NCI-H1694 treated with DMSO at 0.1 percent for 48 hours (cell line): Measurements from ENCODE around the gene IGFLR1.

Source experiments
- DNase-seq: peaks from one replicate; lab custom pipeline; 2025; lab: John Stamatoyannopoulos, UW

Gene IGFLR1

DNA sequence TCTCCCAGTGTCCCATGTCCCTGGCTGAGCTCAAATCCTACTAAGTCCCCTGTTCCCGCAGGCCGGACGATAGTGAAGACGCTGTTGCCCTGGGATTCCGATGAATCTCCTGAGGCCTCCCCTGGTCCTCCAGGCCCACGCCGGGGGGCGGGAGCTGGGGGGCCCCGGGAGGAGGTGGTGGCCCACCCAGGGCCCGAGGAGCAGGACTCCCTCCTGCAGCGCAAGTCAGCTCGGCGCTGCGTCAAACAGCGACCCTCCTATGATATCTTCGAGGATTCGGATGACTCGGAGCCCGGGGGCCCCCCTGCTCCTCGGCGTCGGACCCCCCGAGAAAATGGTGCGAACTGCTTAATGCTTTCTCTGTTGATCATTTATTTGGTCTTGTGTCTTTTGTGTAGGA is 18.6 kb downstream of the IGFLR1 start:
- no peak for DNase-seq

DNA sequence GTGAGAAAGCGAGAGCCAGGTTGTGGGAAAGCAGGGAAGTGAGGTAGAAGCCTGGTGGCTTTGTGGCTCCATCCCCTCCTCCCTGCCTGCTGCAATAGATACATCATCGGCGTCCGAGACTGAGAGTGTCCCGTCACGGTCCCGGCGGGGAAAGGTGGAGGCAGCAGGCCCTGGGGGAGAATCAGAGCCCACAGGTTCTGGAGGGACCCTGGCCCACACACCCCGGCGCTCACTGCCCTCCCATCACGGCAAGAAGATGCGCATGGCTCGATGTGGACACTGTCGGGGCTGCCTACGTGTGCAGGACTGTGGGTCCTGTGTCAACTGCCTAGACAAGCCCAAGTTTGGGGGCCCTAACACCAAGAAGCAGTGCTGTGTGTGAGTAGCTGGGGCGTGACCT is 19.4 kb downstream of the IGFLR1 start:
- no peak for DNase-seq

DNA sequence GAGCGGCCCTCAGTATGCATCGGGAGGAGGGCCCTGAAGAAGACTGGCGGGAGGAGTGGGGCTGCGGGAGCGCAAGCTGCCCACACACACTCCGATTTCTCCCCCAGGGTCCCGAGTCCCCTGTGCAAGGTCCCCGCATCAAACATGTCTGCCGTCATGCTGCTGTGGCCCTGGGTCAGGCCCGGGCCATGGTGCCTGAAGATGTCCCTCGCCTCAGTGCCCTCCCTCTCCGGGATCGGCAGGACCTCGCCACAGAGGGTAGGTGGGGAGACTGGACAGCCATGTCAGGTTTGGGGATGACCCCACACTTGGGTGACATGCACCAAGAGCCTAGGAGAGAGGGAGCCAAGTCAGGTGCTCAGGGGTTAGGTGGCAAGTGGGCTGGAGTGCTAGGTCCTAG is 19.8 kb downstream of the IGFLR1 start:
- DNase-seq = no peak

DNA sequence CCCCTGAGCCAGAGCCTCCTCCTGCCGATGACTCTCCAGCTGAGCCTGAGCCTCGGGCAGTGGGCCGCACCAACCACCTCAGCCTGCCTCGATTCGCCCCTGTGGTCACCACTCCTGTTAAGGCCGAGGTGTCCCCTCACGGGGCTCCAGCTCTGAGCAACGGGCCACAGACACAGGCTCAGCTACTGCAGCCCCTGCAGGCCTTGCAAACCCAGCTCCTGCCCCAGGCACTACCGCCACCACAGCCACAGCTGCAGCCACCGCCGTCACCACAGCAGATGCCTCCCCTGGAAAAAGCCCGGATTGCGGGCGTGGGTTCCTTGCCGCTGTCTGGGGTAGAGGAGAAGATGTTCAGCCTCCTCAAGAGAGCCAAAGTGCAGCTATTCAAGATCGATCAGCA is 20.9 kb downstream of the IGFLR1 start:
- DNase-seq = no peak

DNA sequence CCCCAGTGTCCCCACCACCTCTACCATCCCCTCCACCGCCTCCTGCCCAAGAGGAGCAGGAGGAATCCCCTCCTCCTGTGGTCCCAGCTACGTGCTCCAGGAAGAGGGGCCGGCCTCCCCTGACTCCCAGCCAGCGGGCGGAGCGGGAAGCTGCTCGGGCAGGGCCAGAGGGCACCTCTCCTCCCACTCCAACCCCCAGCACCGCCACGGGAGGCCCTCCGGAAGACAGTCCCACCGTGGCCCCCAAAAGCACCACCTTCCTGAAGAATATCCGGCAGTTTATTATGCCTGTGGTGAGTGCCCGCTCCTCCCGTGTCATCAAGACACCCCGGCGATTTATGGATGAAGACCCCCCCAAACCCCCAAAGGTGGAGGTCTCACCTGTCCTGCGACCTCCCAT is 21.6 kb downstream of the IGFLR1 start:
- DNase-seq = no peak

DNA sequence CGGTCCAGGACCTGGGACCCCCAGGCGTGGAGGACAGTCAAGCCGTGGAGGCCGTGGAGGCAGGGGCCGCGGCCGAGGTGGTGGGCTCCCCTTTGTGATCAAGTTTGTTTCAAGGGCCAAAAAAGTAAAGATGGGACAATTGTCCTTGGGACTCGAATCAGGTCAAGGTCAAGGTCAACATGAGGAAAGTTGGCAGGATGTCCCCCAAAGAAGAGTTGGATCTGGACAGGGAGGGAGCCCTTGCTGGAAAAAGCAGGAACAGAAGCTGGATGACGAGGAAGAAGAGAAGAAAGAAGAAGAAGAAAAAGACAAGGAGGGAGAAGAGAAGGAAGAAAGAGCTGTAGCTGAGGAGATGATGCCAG is 22.1 kb downstream of the IGFLR1 start:
- DNase-seq = no peak

DNA sequence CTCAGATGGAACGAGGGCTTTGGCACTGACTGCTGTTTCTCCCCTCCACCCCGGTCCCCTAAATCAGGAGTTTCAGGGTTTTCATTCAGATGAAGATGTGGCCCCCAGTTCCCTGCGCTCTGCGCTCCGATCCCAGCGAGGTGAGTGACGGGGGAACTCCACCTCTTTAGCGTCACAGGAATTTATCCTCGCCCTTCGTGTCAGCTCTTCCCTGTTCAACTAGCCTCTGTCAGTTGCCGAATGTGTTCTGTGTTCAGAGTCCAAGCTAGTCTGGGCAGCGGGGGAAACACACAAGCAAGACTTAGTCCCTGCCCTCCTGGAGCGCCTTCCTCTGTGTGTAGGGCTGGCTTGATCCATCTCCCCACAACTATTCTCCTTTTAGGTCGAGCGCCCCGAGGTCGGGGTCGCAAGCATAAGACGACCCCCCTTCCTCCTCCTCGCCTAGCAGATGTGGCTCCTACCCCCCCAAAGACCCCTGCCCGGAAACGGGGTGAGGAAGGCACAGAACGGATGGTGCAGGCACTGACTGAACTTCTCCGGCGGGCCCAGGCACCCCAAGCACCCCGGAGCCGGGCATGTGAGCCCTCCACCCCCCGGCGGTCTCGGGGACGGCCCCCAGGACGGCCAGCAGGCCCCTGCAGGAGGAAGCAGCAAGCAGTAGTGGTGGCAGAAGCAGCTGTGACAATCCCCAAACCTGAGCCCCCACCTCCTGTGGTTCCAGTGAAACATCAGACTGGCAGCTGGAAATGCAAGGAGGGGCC is 22.7 kb downstream of the IGFLR1 start:
- DNase-seq = no peak

DNA sequence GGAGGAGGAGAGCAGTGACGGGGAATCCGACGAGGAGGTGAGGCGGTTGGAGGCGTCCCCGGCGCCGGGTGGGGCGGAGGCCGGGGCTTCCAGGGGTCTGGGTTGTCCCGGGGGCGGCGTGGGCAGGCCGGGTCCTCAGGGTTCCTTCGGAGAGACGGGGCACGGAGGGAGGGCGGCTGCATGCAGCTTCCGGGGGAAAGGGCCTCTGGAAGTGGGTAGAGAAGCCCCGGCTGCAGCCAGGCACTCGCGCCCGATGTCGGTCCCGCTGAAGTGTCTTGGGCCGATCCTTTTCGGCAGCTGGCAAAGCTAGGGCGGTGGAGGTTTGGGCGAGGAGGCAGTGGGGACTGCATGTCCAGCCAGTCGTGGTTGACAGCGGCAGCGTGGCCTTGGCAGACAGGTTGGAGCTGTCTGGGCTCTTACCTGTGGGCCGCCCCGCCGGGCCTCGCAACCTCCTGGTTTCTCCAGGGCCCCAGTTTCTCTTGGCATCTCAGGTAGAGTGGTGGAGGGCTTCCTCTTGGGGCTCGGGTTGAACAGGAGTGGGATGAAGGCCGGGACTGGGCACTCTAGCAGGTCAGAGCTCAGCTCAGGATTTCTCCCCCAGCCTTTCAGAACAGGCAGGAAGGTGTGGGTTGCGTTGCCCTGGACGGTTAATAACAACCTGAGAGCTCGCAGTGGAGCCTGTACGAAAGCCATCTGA is 23.8 kb downstream of the IGFLR1 start:
- DNase-seq = no peak

DNA sequence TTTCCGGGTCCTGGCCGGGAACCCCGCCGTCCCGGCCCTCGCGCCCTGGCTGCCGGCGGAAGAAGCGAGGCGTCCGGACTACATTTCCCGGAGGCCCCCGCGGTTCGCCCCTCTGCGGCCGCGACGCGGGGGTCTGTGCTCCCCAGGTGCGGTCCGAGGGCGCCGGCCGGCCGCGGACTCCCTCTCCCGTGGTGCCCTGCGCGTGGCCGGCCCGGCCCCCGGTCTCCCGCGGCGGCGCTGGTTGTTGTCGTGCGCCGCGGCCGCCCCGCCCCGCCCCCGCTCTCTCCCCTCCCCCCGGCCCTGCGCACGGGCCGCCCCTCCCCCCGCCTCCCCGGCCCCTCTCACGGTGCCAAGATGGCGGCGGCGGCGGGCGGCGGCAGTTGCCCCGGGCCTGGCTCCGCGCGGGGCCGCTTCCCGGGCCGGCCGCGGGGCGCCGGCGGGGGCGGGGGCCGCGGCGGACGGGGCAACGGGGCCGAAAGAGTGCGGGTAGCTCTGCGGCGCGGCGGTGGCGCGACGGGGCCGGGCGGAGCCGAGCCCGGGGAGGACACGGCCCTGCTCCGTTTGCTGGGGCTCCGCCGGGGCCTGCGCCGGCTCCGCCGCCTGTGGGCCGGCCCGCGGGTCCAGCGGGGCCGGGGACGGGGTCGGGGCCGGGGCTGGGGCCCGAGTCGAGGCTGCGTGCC is 24.4 kb downstream of the IGFLR1 start, which contains the start of gene KMT2B:
Gene KMT2B (plus strand): TSS at position 339 of the 680 bp plus-strand sequence. CDS start 16 bp downstream, at position 355.
- DNase-seq = no peak

DNA sequence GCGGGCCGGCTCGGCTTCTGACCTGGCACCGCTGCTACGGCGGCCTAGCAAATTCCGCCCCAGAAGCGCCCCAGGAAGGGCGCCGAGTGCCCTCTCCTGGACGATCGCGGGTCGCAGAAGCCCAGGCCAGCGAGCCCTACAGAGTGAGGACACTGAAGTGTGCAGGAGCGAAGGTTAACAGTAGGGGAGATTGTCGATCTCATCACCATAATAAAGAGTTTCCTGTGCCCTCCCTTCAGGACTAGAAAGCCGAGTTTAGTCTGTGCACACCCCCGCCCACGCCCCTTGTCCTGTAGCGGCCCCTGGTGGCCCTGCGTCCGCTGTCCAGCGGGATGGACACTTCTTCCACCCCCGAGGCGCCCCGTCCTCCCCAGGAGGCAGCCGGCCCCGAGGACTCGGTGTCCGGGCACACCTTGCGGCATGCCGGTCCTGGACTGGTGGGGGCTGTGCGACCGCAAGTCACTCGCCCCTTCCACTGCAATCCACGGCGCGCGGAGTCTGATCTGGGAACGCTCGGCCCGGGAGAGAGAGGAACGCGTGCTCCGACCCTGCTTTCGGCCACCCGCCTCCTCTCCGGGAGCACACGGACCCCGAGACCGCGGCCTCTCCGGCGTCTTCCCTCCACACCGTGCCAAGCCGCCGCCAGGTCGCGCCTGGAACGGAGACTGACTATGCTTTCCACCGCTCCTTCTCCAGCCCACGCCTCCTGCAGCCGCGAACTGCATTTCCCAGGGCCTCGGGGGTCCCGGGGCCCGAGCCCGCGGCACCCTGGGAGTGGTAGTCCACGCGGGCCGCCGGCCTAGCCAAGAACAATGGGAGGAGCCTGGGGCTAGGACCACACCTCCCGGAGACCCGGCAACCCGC is 25.2 kb downstream of the IGFLR1 start:
- peak; percentile 93 for DNase-seq

DNA sequence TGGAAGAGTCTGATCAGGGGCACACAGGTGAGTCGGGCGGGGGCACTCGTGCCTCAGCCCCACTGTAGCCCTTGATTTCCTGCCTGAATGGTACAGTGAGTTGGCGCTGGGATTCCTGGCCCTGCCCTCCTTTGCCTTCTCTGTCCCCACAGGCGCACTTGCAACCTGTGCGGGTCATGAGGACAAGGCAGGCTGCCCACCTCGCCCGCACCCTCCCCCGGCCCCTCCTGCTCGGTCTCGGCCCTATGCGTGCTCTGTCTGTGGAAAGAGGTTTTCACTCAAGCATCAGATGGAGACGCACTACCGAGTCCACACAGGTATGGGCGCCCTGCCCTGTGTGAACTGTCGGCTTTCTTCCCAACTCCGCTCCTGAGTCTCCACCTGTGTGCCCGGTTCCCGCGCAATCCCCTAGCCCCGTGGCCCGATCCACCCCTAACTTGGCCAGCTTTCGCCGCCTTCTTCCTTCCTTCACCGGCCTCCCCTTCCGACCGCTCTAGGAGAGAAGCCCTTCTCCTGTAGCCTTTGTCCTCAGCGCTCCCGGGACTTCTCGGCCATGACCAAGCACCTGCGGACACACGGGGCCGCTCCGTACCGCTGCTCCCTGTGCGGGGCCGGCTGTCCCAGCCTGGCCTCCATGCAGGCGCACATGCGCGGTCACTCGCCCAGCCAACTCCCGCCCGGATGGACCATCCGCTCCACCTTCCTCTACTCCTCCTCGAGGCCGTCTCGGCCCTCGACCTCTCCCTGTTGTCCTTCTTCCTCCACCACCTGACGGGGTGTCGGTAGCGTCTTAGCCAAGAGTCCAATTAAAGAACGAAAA is 26.1 kb downstream of the IGFLR1 start:
- DNase-seq = no peak

DNA sequence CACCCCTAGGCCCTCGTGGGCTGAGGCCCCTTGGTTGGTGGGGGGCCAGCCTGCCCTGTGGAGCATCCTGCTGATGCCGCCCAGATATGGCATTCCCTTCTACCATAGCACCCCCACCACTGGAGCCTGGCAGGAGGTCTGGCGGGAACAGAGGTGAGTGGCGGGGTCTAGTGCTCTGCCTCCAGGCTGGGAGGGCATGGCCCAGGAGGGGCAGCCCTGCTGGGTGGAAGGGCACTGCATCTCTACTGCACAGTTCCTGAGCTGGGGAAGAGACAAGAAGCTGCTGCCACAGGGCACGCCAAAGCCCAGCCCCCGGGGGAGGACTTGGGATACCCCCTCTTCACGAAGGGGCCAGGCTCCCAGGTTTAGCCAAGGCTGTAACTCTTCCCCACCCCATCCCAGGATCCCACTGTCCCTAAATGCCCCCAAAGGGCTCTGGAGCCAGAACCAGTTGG is 26.9 kb downstream of the IGFLR1 start:
- no peak for DNase-seq

DNA sequence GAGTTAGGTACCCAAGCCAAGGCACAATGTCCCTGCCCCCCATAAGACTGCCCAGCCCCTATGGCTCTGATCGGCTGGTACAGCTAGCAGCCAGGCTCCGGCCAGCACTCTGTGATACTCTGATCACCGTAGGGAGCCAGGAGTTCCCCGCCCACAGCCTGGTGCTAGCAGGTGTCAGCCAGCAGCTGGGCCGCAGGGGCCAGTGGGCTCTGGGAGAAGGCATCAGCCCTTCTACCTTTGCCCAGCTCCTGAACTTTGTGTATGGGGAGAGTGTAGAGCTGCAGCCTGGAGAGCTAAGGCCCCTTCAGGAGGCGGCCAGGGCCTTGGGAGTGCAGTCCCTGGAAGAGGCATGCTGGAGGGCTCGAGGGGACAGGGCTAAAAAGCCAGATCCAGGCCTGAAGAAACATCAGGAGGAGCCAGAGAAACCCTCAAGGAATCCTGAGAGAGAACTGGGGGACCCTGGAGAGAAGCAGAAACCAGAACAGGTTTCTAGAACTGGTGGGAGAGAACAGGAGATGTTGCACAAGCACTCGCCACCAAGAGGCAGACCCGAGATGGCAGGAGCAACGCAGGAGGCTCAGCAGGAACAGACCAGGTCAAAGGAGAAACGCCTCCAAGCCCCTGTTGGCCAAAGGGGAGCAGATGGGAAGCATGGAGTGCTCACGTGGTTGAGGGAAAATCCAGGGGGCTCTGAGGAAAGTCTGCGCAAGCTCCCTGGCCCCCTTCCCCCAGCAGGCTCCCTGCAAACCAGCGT is 27.5 kb downstream of the IGFLR1 start:
- no peak for DNase-seq

DNA sequence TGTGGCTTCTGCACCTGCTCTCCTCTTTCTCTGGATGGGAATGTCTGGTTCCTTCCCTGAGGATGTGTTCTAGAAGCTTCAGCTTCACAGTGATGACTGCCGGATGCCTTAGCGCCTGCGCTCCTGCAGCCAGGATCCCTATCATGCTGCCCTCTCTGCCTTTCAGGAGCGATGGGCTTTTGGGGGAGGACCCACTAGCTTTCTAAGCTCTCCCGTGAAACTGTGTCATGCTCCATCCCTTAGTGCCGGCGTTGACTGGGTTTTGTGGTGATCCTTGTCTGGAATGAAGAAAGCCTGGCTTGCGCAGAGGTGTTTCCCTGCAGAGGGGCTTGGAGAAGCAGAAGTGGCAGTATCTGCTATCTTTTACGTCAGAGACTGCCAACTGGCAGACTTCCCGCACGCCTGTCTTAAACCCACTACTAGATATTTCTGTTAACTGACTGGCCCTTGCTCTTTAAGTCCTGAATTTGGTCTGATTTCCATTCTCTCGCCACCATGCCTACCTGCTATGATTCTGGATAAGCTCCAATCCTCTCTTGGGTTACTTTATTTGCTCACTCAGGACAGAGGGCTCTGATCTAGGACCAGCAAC is 28.3 kb downstream of the IGFLR1 start:
- no peak for DNase-seq

DNA sequence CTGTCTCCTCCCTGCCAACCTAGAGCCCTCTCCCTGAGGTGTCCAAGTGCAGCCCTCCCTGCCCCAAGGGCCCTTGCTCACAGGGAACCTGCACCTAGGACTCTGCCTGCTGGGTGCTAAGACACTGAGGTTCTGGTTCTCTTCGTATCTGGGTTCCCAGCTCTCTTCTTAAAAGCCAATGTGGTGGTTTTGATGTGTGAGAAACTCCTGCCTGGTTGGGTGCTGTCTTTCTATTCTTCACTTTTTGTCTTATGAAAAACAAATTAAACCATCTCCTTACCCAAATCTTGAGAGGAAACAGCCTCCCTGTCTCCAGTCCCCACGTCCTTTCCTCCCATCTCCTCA is 28.8 kb downstream of the IGFLR1 start:
- DNase-seq = no peak

DNA sequence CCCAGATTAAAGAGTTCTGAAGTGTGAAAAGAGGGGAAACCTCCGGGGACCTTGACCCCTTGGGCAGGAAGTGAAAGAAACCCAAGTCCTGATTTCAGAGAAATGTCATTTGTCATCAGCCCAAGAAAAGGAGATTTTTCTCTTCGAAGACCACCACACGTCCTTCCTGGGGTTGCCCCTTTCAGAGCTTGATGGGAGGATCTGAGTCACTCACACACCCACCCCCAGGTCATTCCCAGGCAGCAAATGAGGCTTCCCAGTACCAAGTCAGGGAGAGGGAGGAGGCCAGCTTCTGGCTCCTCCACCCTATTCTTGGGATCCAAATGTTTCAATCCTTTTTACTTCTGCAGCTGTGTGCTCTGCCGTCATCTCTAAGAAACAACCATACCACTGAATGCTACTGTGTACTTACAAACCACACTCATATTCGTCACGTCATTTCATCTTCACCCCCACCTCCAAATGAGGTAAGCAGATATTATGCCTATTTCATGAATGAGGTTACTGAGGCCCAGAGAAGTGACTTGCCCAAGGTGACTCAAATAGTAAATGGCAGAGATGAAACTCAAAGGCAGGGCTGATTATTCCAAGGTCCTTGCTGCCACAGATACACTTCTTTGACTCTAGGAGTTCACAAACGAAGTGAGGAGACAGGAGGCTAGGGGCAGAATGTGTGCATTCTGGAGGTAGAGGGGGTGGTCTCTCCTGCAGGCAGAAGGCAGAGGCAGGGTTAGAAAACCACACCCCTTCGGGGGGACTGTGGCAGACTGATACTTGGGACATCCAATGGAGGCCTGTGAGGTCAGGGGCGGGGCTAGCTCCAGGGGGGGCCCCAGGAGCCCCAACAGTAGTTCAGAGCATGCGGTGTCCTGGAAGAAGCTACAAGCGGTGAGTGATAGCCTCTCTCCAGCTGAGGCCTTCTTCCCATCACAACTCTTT is 29.4 kb downstream of the IGFLR1 start:
- no peak for DNase-seq

DNA sequence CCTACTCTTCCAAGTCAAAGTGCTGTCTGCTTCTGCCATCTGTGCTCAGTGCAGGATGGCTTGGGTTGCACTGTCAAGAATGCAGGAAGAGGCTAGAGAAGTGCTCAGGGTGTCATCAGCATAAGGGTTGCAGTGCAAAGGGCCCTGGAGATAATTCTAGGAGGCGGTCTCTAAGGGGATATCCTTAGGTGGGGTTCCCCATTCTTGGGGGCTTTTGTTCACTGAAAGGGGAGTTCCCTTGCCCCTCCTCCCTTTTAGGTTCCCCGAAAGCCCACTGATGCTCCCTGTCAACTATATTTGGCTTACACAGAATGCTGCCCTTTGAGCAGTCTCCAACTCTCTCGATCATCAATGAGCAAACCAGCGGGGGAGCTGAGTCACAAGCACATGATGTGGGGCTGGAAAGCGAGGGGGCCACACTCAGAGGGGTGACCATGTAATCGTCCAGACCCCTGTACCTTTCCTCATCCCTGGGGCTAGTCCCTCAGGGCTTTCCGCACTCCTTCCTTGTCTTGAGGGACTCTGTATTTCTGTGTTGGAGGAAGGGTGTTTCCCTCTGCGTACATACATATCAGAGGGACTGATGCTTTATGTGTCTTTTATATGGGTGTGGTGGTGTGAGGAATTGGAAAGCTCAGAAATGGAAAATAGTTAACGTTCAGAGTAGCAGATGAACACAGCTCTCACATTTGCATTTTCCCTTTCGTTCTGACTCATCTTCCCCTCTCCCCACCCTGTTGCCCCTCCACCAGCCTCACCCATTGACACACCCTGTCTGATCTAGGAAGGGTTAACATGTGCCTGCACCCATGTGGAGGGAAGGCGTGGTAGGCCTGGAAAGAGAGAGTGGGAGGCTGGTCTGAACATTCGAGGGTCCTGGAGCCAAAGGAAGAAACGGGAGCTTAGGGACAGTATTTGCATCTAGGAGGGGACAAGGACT is 31.2 kb downstream of the IGFLR1 start:
- DNase-seq = no peak

DNA sequence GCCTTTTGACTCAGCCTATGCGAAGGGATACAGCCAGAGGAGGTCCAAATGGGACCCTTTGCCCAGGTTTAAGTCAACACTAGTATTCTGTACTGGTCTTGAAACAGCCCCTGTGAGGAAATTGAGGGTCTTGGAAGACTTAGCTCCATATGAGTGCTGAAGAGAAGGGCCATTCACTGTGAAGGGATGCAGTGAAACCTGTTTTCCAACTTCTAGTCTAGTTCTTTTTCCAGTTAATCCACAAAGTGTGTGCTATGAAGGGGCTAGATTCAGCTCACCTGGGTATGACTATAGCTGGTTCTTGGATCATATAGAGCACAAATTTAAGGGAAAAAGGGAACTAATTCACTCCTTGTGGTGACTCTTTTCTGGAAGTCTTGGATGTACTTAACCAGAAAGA is 33.9 kb downstream of the IGFLR1 start:
- DNase-seq = no peak
